ENCODE measurements around the gene AGTR2. TPM values are rescaled to one million over a fixed set of nuclear protein-coding genes. Genes with fewer than 3 reads are reported as not detected.
A peak's percentile ranks its signal among the peaks of the same experiment; 100 is the strongest.
"Not testable (repeated sequence)": the region's sequence is repeated elsewhere in the genome, so short reads cannot be mapped to it uniquely, and the experiment has no call there.

Gene AGTR2
- 90.9 TPM for total RNA-seq

- DNase-seq = peak; percentile 63
Measured at GRCh38 chrX:116170511-116170910, at the start of gene AGTR2. Gene AGTR2 (plus strand): TSS chrX:116170744. CDS start chrX:116172281, 1,537 bp downstream.

GRCh38 chrX:116135277-116135676, 35.3 kb upstream of the AGTR2 start:
- no peak for DNase-seq

GRCh38 chrX:116141270-116141669, 29.3 kb upstream of the AGTR2 start:
- not testable (repeated sequence) for DNase-seq

GRCh38 chrX:116142976-116143375, 27.6 kb upstream of the AGTR2 start:
- peak; percentile 25 for DNase-seq

GRCh38 chrX:116172976-116173375, 2.4 kb downstream of the AGTR2 start:
- DNase-seq = peak; percentile 83

- DNase-seq = no peak
Measured at GRCh38 chrX:116181300-116181699, 10.8 kb downstream of the AGTR2 start.

- no peak for DNase-seq
Measured at GRCh38 chrX:116185163-116185562, 14.6 kb downstream of the AGTR2 start.

- no peak for DNase-seq
Measured at GRCh38 chrX:116194649-116195048, 24.1 kb downstream of the AGTR2 start.

GRCh38 chrX:116198235-116198634, 27.7 kb downstream of the AGTR2 start:
- no peak for DNase-seq

GRCh38 chrX:116198810-116199209, 28.3 kb downstream of the AGTR2 start:
- no peak for DNase-seq

- peak; percentile 44 for DNase-seq
Measured at GRCh38 chrX:116204932-116205331, 34.4 kb downstream of the AGTR2 start.

- DNase-seq = no peak
Measured at GRCh38 chrX:116213262-116213661, 42.7 kb downstream of the AGTR2 start.

GRCh38 chrX:116217080-116217479, 46.5 kb downstream of the AGTR2 start:
- not testable (repeated sequence) for DNase-seq
